ENCODE results near the gene RTEL1.

RTEL1 gene

GRCh38 chr20:63733579-63734081, 75.5 kb downstream of the RTEL1 start:
- H3K27ac ChIP-seq, result no peak overlapping the region
- TF ChIP-seq ZFX (IDR thresholded peaks at IDR 0.05; ENCODE audit: borderline replicate concordance) (no peak), CTCF (IDR thresholded peaks at IDR 0.05) (no peak)

- H3K27ac ChIP-seq, result no peak overlapping the region
- no peak for TF ChIP-seq ZFX (IDR thresholded peaks at IDR 0.05; ENCODE audit: borderline replicate concordance)
- TF ChIP-seq CTCF (IDR thresholded peaks at IDR 0.05), result no peak
Observed at GRCh38 chr20:63734111-63734945, 76.2 kb downstream of the RTEL1 start.

- H3K27ac ChIP-seq, result no peak overlapping the region
- no peak for TF ChIP-seq CTCF (IDR thresholded peaks at IDR 0.05)
- TF ChIP-seq ZFX (IDR thresholded peaks at IDR 0.05; ENCODE audit: borderline replicate concordance), result no peak
Observed at GRCh38 chr20:63734946-63735858, 77.1 kb downstream of the RTEL1 start.

GRCh38 chr20:63735859-63736718, 78.0 kb downstream of the RTEL1 start, which contains the start of gene LIME1:
Gene LIME1 (plus strand): TSS chr20:63736664. CDS start chr20:63737550, 886 bp downstream.
- no peak for TF ChIP-seq ZFX (IDR thresholded peaks at IDR 0.05; ENCODE audit: borderline replicate concordance)
- TF ChIP-seq CTCF (IDR thresholded peaks at IDR 0.05), result no peak
- H3K27ac ChIP-seq, result no peak within 1 kb of the TSS

GRCh38 chr20:63736893-63737694, 79.0 kb downstream of the RTEL1 start:
- no peak overlapping the region for H3K27ac ChIP-seq
- TF ChIP-seq ZFX (IDR thresholded peaks at IDR 0.05; ENCODE audit: borderline replicate concordance) (no peak), CTCF (IDR thresholded peaks at IDR 0.05) (no peak)

GRCh38 chr20:63737695-63737944, 79.5 kb downstream of the RTEL1 start:
- TF ChIP-seq CTCF (IDR thresholded peaks at IDR 0.05) (no peak), ZFX (IDR thresholded peaks at IDR 0.05; ENCODE audit: borderline replicate concordance) (no peak)
- H3K27ac ChIP-seq, result no peak overlapping the region

Data from 22Rv1 (cell line).